HG03139 (cell line): Measurements from ENCODE around the gene WDR55.
A peak's percentile ranks its signal among the peaks of the same experiment; 100 is the strongest.
"Not testable (repeated sequence)": the region's sequence is repeated elsewhere in the genome, so short reads cannot be mapped to it uniquely, and the experiment has no call there.

Experiments
- ATAC-seq: cut with Tn5 transposase; IDR thresholded peaks from one replicate; pipeline ENCODE4 v1.9.1; 2021; ENCODE audit not compliant: unreplicated experiment

Gene WDR55

GRCh38 chr5:140664359-140665119 is at the start of gene WDR55:
Gene WDR55 (plus strand): TSS chr5:140664904. CDS start chr5:140664913, 9 bp downstream.
- ATAC-seq, result peak; percentile 98

- no peak for ATAC-seq
Measured at GRCh38 chr5:140622301-140622700, 42.4 kb upstream of the WDR55 start.

GRCh38 chr5:140623061-140623460 is 41.6 kb upstream of the WDR55 start:
- not testable (repeated sequence) for ATAC-seq

GRCh38 chr5:140624886-140625285 is 39.8 kb upstream of the WDR55 start:
- ATAC-seq, result not testable (repeated sequence)

- ATAC-seq, result no peak
Measured at GRCh38 chr5:140627972-140628371, 36.7 kb upstream of the WDR55 start.

GRCh38 chr5:140628711-140629110 is 36.0 kb upstream of the WDR55 start:
- ATAC-seq, result no peak

- no peak for ATAC-seq
Measured at GRCh38 chr5:140630292-140631035, 34.2 kb upstream of the WDR55 start.

- no peak for ATAC-seq
Measured at GRCh38 chr5:140631036-140631417, 33.7 kb upstream of the WDR55 start.

- peak; percentile 41 for ATAC-seq
Measured at GRCh38 chr5:140631831-140632365, 32.8 kb upstream of the WDR55 start.

GRCh38 chr5:140632366-140633020 is 32.2 kb upstream of the WDR55 start:
- ATAC-seq, result peak; percentile 39

GRCh38 chr5:140633021-140633471 is 31.7 kb upstream of the WDR55 start, which contains the start of gene CD14:
Gene CD14 (minus strand): TSS chr5:140633175. CDS start chr5:140633071, 104 bp downstream.
- no peak for ATAC-seq

- ATAC-seq, result no peak
Measured at GRCh38 chr5:140633501-140633900, 31.2 kb upstream of the WDR55 start.

- no peak for ATAC-seq
Measured at GRCh38 chr5:140634103-140634502, 30.6 kb upstream of the WDR55 start.

- ATAC-seq, result no peak
Measured at GRCh38 chr5:140635291-140636257, 29.1 kb upstream of the WDR55 start.

- no peak for ATAC-seq
Measured at GRCh38 chr5:140637371-140638100, 27.2 kb upstream of the WDR55 start.

GRCh38 chr5:140638898-140639147 is 25.9 kb upstream of the WDR55 start:
- ATAC-seq, result not testable (repeated sequence)

- ATAC-seq, result peak; percentile 97
Measured at GRCh38 chr5:140639148-140639981, 25.3 kb upstream of the WDR55 start, which contains the start of gene TMCO6. Gene TMCO6 (plus strand): TSS chr5:140639451. CDS start chr5:140639528, 77 bp downstream.

GRCh38 chr5:140641716-140642115 is 23.0 kb upstream of the WDR55 start:
- no peak for ATAC-seq

GRCh38 chr5:140642718-140643117 is 22.0 kb upstream of the WDR55 start:
- no peak for ATAC-seq
